HEK293 (cell line): ENCODE measurements around the gene ITK.

Experiments used
- CTCF ChIA-PET: fragments of 350-600 bp; formaldehyde crosslinking; extraction: SDS; loops from one replicate; lab custom pipeline; 2021; ENCODE audit warnings: antibody characterized with exemption; lab: Yijun Ruan, JAX
- POLR2A ChIA-PET: fragments of 300-600 bp; formaldehyde crosslinking; extraction: SDS; loops from one replicate; lab custom pipeline; 2020; ENCODE audit warnings: antibody characterized with exemption, inconsistent platforms; lab: Yijun Ruan, JAX
- H3K27ac ChIP-seq: fragments of 200-500 bp; sonication (Bioruptor generic); 2 replicates; pipeline ENCODE4 v1.5.1; 2014; ENCODE audit warnings: low read depth, low read length, control low read depth, inconsistent platforms; ENCODE audit errors: extremely low read depth
- H3K36me3 ChIP-seq, 2 experiments: fragments of 200-500 bp in 1 of 2; sonication (Bioruptor generic) in 1 of 2; 1 replicate in 1 of 2; 2 replicates in 1 of 2; pipeline ENCODE4 v1.5.1; 2014 to 2017; ENCODE audit warnings: inconsistent platforms in 2 of 2, low read length in 2 of 2; ENCODE audit not compliant: control insufficient read depth in 2 of 2, insufficient read depth in 1 of 2
- H3K4me1 ChIP-seq: fragments of 200-500 bp; sonication (Bioruptor generic); 2 replicates; pipeline ENCODE4 v1.5.1; 2014; ENCODE audit warnings: mild to moderate bottlenecking, low read length, inconsistent platforms; ENCODE audit not compliant: control insufficient read depth, insufficient read depth
- H3K4me3 ChIP-seq: 2 replicates; pipeline ENCODE4 v1.5.1; 2011; ENCODE audit warnings: low read depth, mild to moderate bottlenecking, control low read depth, low read length, moderate library complexity
- H3K9me3 ChIP-seq: fragments of 200-500 bp; sonication (Bioruptor generic); 2 replicates; pipeline ENCODE4 v1.5.1; 2014; ENCODE audit warnings: low read depth, low read length, inconsistent platforms; ENCODE audit not compliant: control insufficient read depth, insufficient read depth
- HOXD13 ChIP-seq: sonication (generic); formaldehyde crosslinking; IDR thresholded peaks from 2 replicates; pipeline ENCODE4 v1.8.0; 2022; ENCODE audit warnings: missing genetic modification reagents, borderline replicate concordance
- IKZF3 ChIP-seq: fragments of 450-650 bp; IDR thresholded peaks from 2 replicates; pipeline ENCODE4 v1.5.0; 2018; ENCODE audit warnings: missing biosample characterization, mild to moderate bottlenecking, missing genetic modification characterization, moderate library complexity
- INSM2 ChIP-seq: fragments of 450-650 bp; formaldehyde crosslinking; IDR thresholded peaks from 2 replicates; pipeline ENCODE4 v1.5.1; 2016; ENCODE audit warnings: missing biosample characterization, missing genetic modification characterization
- MZF1 ChIP-seq: fragments of 450-650 bp; formaldehyde crosslinking; IDR thresholded peaks from 2 replicates; pipeline ENCODE4 v1.5.1; 2017; ENCODE audit warnings: missing biosample characterization, missing genetic modification characterization, borderline replicate concordance
- OVOL3 ChIP-seq: fragments of 450-650 bp; formaldehyde crosslinking; IDR thresholded peaks from 2 replicates; pipeline ENCODE4 v1.5.1; 2016; ENCODE audit warnings: missing biosample characterization, missing genetic modification characterization
- PRDM2 ChIP-seq: fragments of 450-650 bp; formaldehyde crosslinking; IDR thresholded peaks from 2 replicates; pipeline ENCODE4 v1.5.1; 2016; ENCODE audit warnings: missing biosample characterization, missing genetic modification characterization, borderline replicate concordance
- SP2 ChIP-seq: fragments of 450-650 bp; formaldehyde crosslinking; IDR thresholded peaks from 2 replicates; pipeline ENCODE4 v1.5.1; 2016; ENCODE audit warnings: missing biosample characterization, missing genetic modification characterization
- TCF7L2 ChIP-seq: IDR thresholded peaks from 2 replicates; pipeline ENCODE4 v1.6.1; 2011; ENCODE audit warnings: low read depth, mild to moderate bottlenecking, inconsistent platforms, low read length, moderate library complexity, borderline replicate concordance
- ZBTB7A ChIP-seq: fragments of 450-650 bp; formaldehyde crosslinking; IDR thresholded peaks from 2 replicates; pipeline ENCODE4 v1.5.1; 2016; ENCODE audit warnings: low read depth, missing biosample characterization, missing genetic modification characterization
- ZEB2 ChIP-seq: fragments of 450-650 bp; formaldehyde crosslinking; IDR thresholded peaks from 2 replicates; pipeline ENCODE4 v1.5.1; 2016; ENCODE audit warnings: missing biosample characterization, missing genetic modification characterization
- ZNF175 ChIP-seq: fragments of 450-650 bp; formaldehyde crosslinking; IDR thresholded peaks from 2 replicates; pipeline ENCODE4 v1.5.1; 2016; ENCODE audit warnings: missing biosample characterization, missing genetic modification characterization
- ZNF2 ChIP-seq: fragments of 450-650 bp; formaldehyde crosslinking; IDR thresholded peaks from 2 replicates; pipeline ENCODE4 v1.5.1; 2016; ENCODE audit warnings: missing biosample characterization, missing genetic modification characterization
- ZNF202 ChIP-seq: fragments of 450-650 bp; formaldehyde crosslinking; IDR thresholded peaks from 2 replicates; pipeline ENCODE4 v1.5.1; 2016; ENCODE audit warnings: missing biosample characterization, missing genetic modification characterization, borderline replicate concordance
- ZNF221 ChIP-seq: fragments of 450-650 bp; formaldehyde crosslinking; IDR thresholded peaks from 2 replicates; pipeline ENCODE4 v1.5.1; 2017; ENCODE audit warnings: missing biosample characterization, missing genetic modification characterization, borderline replicate concordance
- ZNF335 ChIP-seq: fragments of 450-650 bp; formaldehyde crosslinking; conservative IDR thresholded peaks from 2 replicates; pipeline ENCODE4 v1.5.1; 2016; ENCODE audit warnings: missing biosample characterization, missing genetic modification characterization
- ZNF398 ChIP-seq: fragments of 450-650 bp; formaldehyde crosslinking; IDR thresholded peaks from 2 replicates; pipeline ENCODE4 v1.5.1; 2017; ENCODE audit warnings: missing biosample characterization, missing genetic modification characterization
- ZNF433 ChIP-seq: fragments of 450-650 bp; formaldehyde crosslinking; IDR thresholded peaks from 2 replicates; pipeline ENCODE4 v1.5.1; 2016; ENCODE audit warnings: missing biosample characterization, missing genetic modification characterization, low read depth
- ZNF488 ChIP-seq: fragments of 450-650 bp; formaldehyde crosslinking; IDR thresholded peaks from 2 replicates; pipeline ENCODE4 v1.5.1; 2016; ENCODE audit warnings: missing biosample characterization, missing genetic modification characterization
- ZNF600 ChIP-seq: fragments of 450-650 bp; formaldehyde crosslinking; IDR thresholded peaks from 2 replicates; pipeline ENCODE4 v1.5.1; 2016; ENCODE audit warnings: missing biosample characterization, missing genetic modification characterization
- ZNF621 ChIP-seq: fragments of 450-650 bp; formaldehyde crosslinking; IDR thresholded peaks from 2 replicates; pipeline ENCODE4 v1.5.1; 2017; ENCODE audit warnings: missing biosample characterization, missing genetic modification characterization
- ZNF692 ChIP-seq: fragments of 450-650 bp; formaldehyde crosslinking; IDR thresholded peaks from 2 replicates; pipeline ENCODE4 v1.5.1; 2016; ENCODE audit warnings: missing biosample characterization, missing genetic modification characterization
- ZXDB ChIP-seq: fragments of 450-650 bp; formaldehyde crosslinking; IDR thresholded peaks from 2 replicates; pipeline ENCODE4 v1.5.1; 2016; ENCODE audit warnings: missing biosample characterization, missing genetic modification characterization

ITK gene

GRCh38 chr5:157225469-157226422, 45.1 kb downstream of the ITK start (continued):
- TF ChIP-seq INSM2 (tag by site-specific recombination): no peak
- no peak for TF ChIP-seq IKZF3 (tag by site-specific recombination)
- TF ChIP-seq PRDM2: no peak
- no peak for TF ChIP-seq ZNF488 (tag by site-specific recombination)
- no peak for TF ChIP-seq ZNF221
- no peak for TF ChIP-seq ZNF600

GRCh38 chr5:157230610-157231009, 50.0 kb downstream of the ITK start:
- H3K36me3 ChIP-seq: no peaks in the 10 kb centered on the region
- no peaks in the 10 kb centered on the region for H3K4me1 ChIP-seq
- H3K9me3 ChIP-seq: no peaks in the 10 kb centered on the region
- POLR2A ChIA-PET: no interaction called here
- TF ChIP-seq ZNF692 (tag by site-specific recombination) (no peak), ZNF202 (tag by site-specific recombination) (no peak), ZNF621 (tag by site-specific recombination) (no peak), ZNF2 (tag by site-specific recombination) (no peak), TCF7L2 (no peak), ZNF335 (no peak), ZNF175 (tag by site-specific recombination) (no peak), ZNF433 (tag by site-specific recombination) (no peak), ZNF221 (no peak), OVOL3 (no peak), HOXD13 (CRISPR knock-in tag) (no peak), ZNF398 (tag by site-specific recombination) (no peak), ZXDB (tag by site-specific recombination) (no peak), ZEB2 (tag by site-specific recombination) (no peak), ZBTB7A (tag by site-specific recombination) (no peak), MZF1 (tag by site-specific recombination) (no peak), SP2 (tag by site-specific recombination) (no peak)
- TF ChIP-seq, all 188 proteins: peak for 0
- CTCF ChIA-PET: interaction anchor here (0.7 kb wide), 1 partner anchor 21 kb away, joined by 3 read pairs; no protein-coding TSS in a partner anchor
- H3K4me3 ChIP-seq: no peak overlapping the region
- no peak overlapping the region for H3K27ac ChIP-seq
